ENCODE data around the gene AQP10. TPM values are rescaled to one million over a fixed set of nuclear protein-coding genes. Genes with fewer than 3 reads are reported as not detected.

The AQP10 gene
- total and polyA plus RNA-seq, 10 of the 15 experiments (the other 5 are each of a cell fraction or from before 2014, with no cell fraction given), result not detected

- Histone ChIP-seq H3K4me2 (ENCODE audit: control insufficient read depth, insufficient read depth) (peak within 1 kb of the TSS; percentile 98), H3K9ac (ENCODE audit: control insufficient read depth, insufficient read depth, low read length) (peak within 1 kb of the TSS; percentile 68), H3K36me3 (ENCODE audit: control insufficient read depth in 2 of 2, insufficient read depth in 2 of 2, low read length in 1 of 2) (no peaks in the 10 kb centered on the region), H3K4me1 (ENCODE audit: control insufficient read depth, insufficient read depth, low read length) (peaks cover 23% of the 10 kb centered on the region), H2AFZ (ENCODE audit: control insufficient read depth, low read depth, low read length) (peak within 1 kb of the TSS; percentile 92), H3K27ac (ENCODE audit: control insufficient read depth, insufficient read depth) (peak within 1 kb of the TSS; percentile 42), H3K79me2 (ENCODE audit: control insufficient read depth, insufficient read depth, low read length) (peaks cover 4% of the 10 kb centered on the region), H3K27me3 (replicated peaks in 1 of 2; ENCODE audit: control insufficient read depth in 2 of 2, insufficient read depth in 2 of 2, low read length in 1 of 2) (no peaks in the 10 kb centered on the region), H3K9me3 (replicated peaks; ENCODE audit: control insufficient read depth, insufficient read depth, low read length) (no peaks in the 10 kb centered on the region), H3K4me3 (peak within 1 kb of the TSS; percentile 91), H4K20me1 (ENCODE audit: control insufficient read depth, insufficient read depth) (no peaks in the 10 kb centered on the region)
- ChIA-PET RAD21 (ENCODE audit: unreplicated experiment) (interaction anchor here (1.0 to 3.8 kb wide), 5 partner anchors 10 to 157 kb away, joined by 3 to 43 read pairs (median 5); no protein-coding TSS in a partner anchor), POLR2A (interaction anchor here (0.6 to 1.4 kb wide), 2 partner anchors 10 to 65 kb away, joined by 3 to 5 read pairs; no protein-coding TSS in a partner anchor), SMC1A (ENCODE audit: uncharacterized antibody, unreplicated experiment) (interaction anchor here (1.1 to 4.2 kb wide), 2 partner anchors 10 to 11 kb away, joined by 4 to 39 read pairs; no protein-coding TSS in a partner anchor), CTCF (interaction anchor here (0.9 to 6.7 kb wide), 13 partner anchors 10 to 222 kb away, joined by 3 to 104 read pairs (median 4); no protein-coding TSS in a partner anchor)
- ATAC-seq (peak; percentile 74), DNase-seq (ENCODE audit: low read depth, low spot score) (no peak), FAIRE-seq (peak; percentile 66)
- whole genome bisulfite sequencing (ENCODE audit: insufficient coverage, insufficient replicate concordance, low lambda C conversion rate, missing lambda C conversion rate), result 1% methylated on average over 33 of the region's 56 CpGs
- in situ Hi-C loops (cut with MboI) (no loop called here), intact Hi-C loops (cut with micrococcal nuclease; ENCODE audit: unreplicated experiment) (loop anchor here (5.0 kb wide), 1 partner anchor 117 kb away; no protein-coding TSS in a partner anchor)
- BruUV-seq (replicated peaks), result no TSS peak
- TF ChIP-seq CTCF (IDR thresholded peaks at IDR 0.05 in 2 of 3, conservative IDR thresholded peaks at IDR 0.05 in 1 of 3; ENCODE audit: control insufficient read depth in 2 of 3, extremely low read depth in 1 of 3, insufficient read depth in 1 of 3, low read depth in 3 of 3, low read length in 3 of 3), result peak; percentile 92 to 94 (median 92)
- TF ChIP-seq SKIL (IDR thresholded peaks at IDR 0.05; ENCODE audit: low read depth, poor library complexity, severe bottlenecking), result no peak
- peak; percentile 47; the same call in 1 of the 2 replicates for TF ChIP-seq RELB (IDR thresholded peaks at IDR 0.05; ENCODE audit: low read depth)
- peak; percentile 36 for TF ChIP-seq MEF2B (IDR thresholded peaks at IDR 0.05; ENCODE audit: partially characterized antibody, poor library complexity, severe bottlenecking)
- no peak for TF ChIP-seq CHD1 (IDR thresholded peaks at IDR 0.05; ENCODE audit: low read depth, low read length)
- TF ChIP-seq ZBED1 (IDR thresholded peaks at IDR 0.05; ENCODE audit: borderline replicate concordance), result no peak
- 0 out of 2 replicates have a peak, but pooled peaks have one; percentile 37 for TF ChIP-seq RB1 (IDR thresholded peaks at IDR 0.05; ENCODE audit: borderline replicate concordance)
- peak; percentile 54 for TF ChIP-seq RAD21 (IDR thresholded peaks at IDR 0.05; ENCODE audit: insufficient read depth, low read depth, low read length)
- TF ChIP-seq RCOR1 (conservative IDR thresholded peaks at IDR 0.05; ENCODE audit: low read depth, low read length), result no peak
- no peak for TF ChIP-seq TARDBP (IDR thresholded peaks at IDR 0.05; ENCODE audit: borderline replicate concordance)
Measured at GRCh38 chr1:154324669-154325582, 4.0 kb downstream of the AQP10 start, which contains the start of gene ATP8B2. TSS of gene ATP8B2 (plus strand) at chr1:154325525. CDS start at chr1:154328142, 2,617 bp downstream.

Data from GM12878 (cell line).